ENCODE data around the gene RARRES1.

DNA sequence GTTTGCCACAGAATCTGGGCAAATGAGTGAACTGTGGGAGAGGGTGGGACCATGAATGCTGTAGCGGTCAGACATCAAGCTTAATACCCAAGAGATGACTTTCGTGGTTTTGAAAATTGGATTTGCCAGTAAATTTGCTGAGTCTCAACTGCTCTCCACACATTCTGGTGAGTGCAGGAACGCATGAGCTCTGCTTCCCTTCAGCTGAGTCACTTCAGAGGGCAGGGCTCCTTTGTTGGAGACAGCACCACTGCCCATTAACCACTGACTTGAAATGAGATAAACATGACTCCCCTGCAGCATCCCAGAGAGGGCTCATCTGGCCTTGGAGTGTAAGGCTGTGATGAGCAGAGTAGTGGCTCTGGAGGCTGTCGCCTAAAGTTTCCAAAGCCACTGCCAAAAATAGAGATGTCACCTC is 22.6 kb downstream of the RARRES1 start:
- no peak for TF ChIP-seq EZH2phosphoT487 (IDR thresholded peaks at IDR 0.05; ENCODE audit: low read length)
- TF ChIP-seq, protein P1, sequence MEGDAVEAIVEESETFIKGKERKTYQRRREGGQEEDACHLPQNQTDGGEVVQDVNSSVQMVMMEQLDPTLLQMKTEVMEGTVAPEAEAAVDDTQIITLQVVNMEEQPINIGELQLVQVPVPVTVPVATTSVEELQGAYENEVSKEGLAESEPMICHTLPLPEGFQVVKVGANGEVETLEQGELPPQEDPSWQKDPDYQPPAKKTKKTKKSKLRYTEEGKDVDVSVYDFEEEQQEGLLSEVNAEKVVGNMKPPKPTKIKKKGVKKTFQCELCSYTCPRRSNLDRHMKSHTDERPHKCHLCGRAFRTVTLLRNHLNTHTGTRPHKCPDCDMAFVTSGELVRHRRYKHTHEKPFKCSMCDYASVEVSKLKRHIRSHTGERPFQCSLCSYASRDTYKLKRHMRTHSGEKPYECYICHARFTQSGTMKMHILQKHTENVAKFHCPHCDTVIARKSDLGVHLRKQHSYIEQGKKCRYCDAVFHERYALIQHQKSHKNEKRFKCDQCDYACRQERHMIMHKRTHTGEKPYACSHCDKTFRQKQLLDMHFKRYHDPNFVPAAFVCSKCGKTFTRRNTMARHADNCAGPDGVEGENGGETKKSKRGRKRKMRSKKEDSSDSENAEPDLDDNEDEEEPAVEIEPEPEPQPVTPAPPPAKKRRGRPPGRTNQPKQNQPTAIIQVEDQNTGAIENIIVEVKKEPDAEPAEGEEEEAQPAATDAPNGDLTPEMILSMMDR (IDR thresholded peaks at IDR 0.05; ENCODE audit: low read length) = no peak
- TF ChIP-seq EZH2 (optimal IDR thresholded peaks at IDR 0.05; ENCODE audit: low read depth, low read length) = no peak

All from MM.1S (cell line).